ENCODE data around the gene KCNK16.

The KCNK16 gene

DNA sequence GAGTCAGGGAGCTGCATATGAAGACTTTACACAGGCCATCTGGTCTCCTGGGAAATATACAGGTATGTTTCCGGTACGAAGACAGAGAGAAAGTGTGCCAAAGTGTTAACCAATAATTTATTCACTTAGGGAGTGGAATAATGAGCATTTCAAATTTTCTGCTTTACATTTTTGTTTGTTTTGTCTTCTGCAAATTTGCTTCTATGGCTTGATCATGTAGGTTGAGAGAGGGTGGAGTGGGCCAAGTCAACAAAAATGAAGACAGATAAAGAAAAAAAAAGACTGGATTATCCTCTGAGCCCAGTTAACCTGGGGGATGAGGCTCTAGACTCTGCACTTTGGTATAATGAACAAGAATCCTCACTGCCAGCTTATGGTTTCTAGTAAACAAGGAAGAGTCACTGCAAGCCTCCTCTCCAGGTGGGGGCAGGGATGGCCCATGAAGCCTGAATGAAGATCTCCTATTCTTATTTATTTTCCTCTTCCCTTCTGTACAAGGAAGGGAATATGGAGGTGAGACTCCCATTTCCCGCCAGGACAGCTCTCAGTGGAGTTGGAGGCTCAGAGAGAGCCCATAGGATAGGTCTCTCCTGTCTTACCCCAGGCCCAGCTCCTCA is 46.0 kb downstream of the KCNK16 start:
- no peak for DNase-seq (ENCODE audit: low read depth)

DNA sequence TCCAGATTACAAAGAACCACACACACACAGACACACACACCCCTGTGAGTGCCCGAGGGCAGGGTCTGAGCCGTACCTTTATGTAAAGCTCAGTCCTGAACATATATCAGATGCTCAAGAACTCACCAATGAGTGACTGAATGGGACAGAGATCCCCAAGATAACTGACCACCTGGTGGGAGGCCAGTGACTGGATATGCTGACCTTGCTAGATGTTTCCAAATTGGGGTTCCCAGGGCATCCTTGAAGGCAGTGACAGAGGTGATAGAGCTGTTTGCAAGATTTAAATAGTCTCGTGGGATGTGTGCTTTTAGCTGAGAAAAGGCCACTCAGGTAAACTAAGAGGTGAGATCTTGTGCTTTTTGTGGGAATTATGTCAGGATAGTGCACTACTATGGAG is 47.6 kb downstream of the KCNK16 start:
- DNase-seq (ENCODE audit: low read depth): no peak

DNA sequence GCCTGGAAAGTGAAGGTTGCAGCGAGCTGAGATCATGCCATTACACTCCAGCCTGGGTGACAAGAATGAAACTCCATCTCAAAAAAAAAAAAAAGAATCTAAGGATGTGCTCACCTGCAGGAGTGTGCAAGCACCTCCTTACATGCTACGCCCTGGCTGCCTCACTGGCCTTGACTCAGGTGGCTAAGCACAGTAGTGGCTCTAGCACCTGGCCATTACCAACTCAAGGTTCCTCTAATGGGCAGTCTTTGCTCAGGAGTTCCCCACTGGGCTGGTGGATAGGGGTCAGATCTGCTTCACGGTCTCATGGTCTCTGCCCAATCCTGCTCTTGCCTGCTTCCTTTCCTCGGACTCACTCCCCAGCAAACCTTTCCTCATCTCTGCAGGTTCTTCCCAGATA is 48.0 kb downstream of the KCNK16 start:
- DNase-seq (ENCODE audit: low read depth): no peak

DNA sequence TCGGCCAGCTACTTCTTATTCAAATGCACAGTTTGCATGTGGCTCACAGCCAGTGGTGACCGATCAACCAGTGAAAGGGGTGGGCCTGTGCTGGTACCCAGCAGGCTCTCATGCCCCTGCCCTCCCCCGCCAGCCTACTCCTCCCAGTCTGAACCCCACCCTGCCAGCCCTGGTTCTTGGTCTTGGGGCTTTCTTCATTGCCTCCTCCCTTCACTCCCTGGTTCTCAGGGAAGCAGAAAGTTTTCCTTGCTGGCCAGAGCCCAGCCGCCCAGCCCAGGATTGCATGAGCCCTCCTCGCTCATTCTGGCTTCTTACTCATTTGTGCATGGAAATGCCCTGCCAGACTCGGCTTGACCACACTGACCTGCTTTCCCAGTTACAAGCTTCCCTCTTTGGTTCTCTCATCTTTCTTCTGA is 49.1 kb downstream of the KCNK16 start:
- no peak for DNase-seq (ENCODE audit: low read depth)

DNA sequence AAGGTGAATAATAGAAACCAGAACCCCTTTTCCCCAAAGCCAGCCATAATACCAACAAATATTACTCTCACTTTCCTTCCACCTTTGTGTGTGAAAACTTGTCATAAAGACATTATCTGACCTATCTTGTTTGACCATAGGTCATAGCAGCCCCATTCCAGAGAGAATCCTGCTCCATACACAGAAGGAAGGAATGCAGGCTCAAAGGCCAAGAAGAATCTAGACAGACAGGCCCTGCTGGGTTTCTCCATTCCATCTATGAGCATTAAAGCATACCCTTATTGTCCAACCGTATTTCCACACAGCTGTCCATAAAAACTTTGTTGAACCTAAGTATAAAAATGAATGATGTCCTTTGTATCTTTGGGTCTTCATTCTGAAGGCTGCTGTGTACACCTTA is 52.5 kb downstream of the KCNK16 start:
- no peak for DNase-seq (ENCODE audit: low read depth)

DNA sequence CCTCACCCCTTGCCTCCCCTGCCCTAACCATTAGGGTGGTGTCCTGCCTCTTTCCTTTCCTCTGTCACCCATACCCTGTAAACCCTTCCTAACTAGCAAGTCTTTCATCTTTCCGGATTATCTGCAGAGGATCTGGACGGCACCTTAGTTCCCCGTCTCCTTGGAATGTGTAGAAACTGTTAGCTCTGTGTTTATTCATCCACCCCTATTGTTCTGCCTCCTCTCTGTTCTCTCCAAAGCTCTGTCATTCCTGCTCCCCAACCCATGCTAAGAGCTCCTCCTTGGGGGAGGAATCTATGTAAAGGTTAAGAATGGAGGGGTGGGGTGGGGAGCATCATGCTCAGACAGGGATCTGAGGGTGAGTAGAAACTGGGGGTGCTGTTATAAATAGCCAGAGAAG is 53.8 kb downstream of the KCNK16 start:
- DNase-seq (ENCODE audit: low read depth): no peak

DNA sequence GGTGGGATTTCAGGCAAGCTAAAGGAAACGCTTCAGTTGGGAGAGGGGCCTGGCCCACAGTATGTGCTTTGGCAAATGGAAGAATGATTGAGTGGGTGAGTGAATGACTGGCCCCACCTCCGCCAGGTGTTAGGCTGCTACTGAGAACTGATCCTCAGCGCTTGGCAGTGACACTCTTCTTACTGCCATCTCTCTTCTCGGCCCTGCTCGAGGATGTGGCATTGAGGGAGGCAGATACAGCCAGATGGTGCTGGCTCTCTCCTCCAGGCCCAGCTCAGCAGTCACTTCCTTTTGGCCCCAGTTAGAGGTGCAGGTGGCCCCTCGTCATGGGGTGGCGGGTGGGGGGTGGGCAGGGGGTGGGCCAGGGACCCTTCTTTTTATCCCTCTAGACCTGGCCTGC is 54.3 kb downstream of the KCNK16 start:
- no peak for DNase-seq (ENCODE audit: low read depth)

DNA sequence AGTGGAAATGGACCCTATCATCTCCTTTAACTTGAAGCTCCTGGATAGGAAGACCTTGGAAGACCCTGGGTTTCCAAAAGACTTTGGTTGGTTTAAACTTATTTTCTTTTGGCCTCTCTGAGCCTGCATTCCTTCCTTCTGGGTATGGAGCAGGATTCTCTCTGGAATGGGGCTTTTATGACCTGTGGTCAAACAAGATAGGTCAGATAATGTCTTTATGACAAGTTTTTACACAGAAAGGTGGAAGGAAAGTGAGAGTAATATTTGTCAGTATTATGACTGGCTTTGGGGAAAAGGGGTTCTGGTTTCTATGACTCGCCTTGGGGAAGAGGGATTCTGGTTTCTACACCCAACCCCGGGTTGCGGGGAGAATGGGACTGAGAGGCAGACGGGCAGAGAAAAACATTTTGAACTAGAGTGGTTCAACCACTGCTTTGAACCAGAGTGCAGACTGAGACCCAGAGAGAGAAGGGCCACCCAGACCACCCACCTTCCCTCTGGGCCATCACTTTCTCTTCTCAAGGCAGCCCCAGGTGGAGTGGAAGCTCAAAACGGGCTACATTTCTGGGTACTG is 55.6 kb downstream of the KCNK16 start:
- no peak for DNase-seq (ENCODE audit: low read depth)

DNA sequence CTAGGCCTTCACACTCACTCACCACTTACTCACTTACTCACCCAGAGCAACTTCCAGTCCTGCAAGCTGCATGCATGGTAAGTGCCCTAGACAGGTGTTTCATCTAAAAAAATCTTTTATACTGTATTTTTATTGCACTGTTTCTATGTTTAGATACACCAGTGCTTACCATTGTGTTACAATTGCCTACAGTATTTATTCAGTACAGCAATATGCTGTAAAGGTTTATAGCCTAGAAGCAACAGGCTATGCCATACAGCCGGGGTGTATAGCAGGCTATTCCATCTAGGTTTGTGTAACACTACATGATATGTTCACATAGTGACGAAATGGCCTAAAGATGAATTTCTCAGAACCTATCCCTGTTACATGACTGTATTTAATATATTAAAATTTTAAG is 56.1 kb downstream of the KCNK16 start:
- DNase-seq (ENCODE audit: low read depth): no peak

All from GM04504 (cell line).